H1 (cell line): ENCODE results near the gene CCDC148.

Experiments used
- EZH2 ChIP-seq: fragments of 200-600 bp; sonication (generic); IDR thresholded peaks from 2 replicates; pipeline ENCODE4 v1.7.1; 2012; ENCODE audit warnings: low read depth, mild to moderate bottlenecking, moderate library complexity, low read length, inconsistent platforms; ENCODE audit not compliant: severe bottlenecking
- FOSL1 ChIP-seq: IDR thresholded peaks from 2 replicates; pipeline ENCODE4 v1.6.1; 2011; ENCODE audit warnings: mild to moderate bottlenecking, low read depth, low read length, moderate library complexity; ENCODE audit not compliant: insufficient read depth
- GTF2F1 ChIP-seq: IDR thresholded peaks from 2 replicates; pipeline ENCODE4 v1.6.1; 2012; ENCODE audit warnings: low read depth, low read length, improper control_type of control experiment, borderline replicate concordance
- POLR2A ChIP-seq, 2 experiments: IDR thresholded peaks; 1 replicate in 1 of 2; 2 replicates in 1 of 2; pipeline ENCODE4 v1.6.1; 2011; ENCODE audit warnings: low read depth in 2 of 2, low read length in 2 of 2, mild to moderate bottlenecking in 2 of 2; ENCODE audit errors: control extremely low read depth in 1 of 2
- RNF2 ChIP-seq: fragments of 200-900, 300-1000 bp; sonication (generic); IDR thresholded peaks from 2 replicates; pipeline ENCODE4 v1.7.1; 2016; ENCODE audit warnings: borderline replicate concordance, low read depth, mild to moderate bottlenecking, antibody characterized with exemption, low read length; ENCODE audit not compliant: poor library complexity, severe bottlenecking; ENCODE audit errors: missing control alignments
- TF ChIP-seq, protein P1 (sequence below), 3 experiments: IDR thresholded peaks; 1 replicate in 2 of 3; 2 replicates in 1 of 3; pipeline versions ENCODE4 v1.5.1 to v1.6.1; 2011; ENCODE audit warnings: low read length in 3 of 3, mild to moderate bottlenecking in 3 of 3, inconsistent platforms in 2 of 3, low read depth in 1 of 3, moderate library complexity in 1 of 3; ENCODE audit not compliant: insufficient read depth in 1 of 3; ENCODE audit errors: control extremely low read depth in 1 of 3

DNA sequence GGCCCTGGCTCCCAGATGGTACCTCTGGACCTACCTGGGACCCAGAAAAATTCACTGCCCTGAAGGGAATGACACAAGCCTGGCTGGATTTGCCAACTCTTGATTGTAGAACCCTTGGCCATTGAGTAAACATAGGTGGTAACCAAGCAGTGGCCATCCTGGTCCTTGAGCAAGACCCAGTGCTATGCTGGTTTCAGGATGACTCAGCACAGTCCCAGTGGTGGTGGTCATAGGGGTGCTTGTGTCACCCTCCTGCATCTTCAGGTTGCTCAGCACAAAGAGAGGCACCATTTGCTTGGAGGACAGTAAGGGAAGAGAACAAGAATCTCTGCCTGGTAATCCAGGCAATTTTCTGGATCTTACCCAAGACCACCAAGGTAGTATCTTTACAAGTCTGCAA lies 302.0 kb downstream of the CCDC148 start:
- TF ChIP-seq EZH2, result no peak
- TF ChIP-seq FOSL1, result no peak
- TF ChIP-seq RNF2, result no peak
- no peak for TF ChIP-seq GTF2F1
- TF ChIP-seq, protein P1, sequence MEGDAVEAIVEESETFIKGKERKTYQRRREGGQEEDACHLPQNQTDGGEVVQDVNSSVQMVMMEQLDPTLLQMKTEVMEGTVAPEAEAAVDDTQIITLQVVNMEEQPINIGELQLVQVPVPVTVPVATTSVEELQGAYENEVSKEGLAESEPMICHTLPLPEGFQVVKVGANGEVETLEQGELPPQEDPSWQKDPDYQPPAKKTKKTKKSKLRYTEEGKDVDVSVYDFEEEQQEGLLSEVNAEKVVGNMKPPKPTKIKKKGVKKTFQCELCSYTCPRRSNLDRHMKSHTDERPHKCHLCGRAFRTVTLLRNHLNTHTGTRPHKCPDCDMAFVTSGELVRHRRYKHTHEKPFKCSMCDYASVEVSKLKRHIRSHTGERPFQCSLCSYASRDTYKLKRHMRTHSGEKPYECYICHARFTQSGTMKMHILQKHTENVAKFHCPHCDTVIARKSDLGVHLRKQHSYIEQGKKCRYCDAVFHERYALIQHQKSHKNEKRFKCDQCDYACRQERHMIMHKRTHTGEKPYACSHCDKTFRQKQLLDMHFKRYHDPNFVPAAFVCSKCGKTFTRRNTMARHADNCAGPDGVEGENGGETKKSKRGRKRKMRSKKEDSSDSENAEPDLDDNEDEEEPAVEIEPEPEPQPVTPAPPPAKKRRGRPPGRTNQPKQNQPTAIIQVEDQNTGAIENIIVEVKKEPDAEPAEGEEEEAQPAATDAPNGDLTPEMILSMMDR (IDR thresholded peaks at IDR 0.05; ENCODE audit: control extremely low read depth in 1 of 3, insufficient read depth in 1 of 3, low read depth in 1 of 3, low read length in 3 of 3), result no peak
- TF ChIP-seq POLR2A (IDR thresholded peaks at IDR 0.05; ENCODE audit: control extremely low read depth in 1 of 2, low read depth in 2 of 2, low read length in 2 of 2), result no peak
